OCI-LY1 (cell line): ENCODE measurements around the gene GNAO1.
A peak's percentile ranks its signal among the peaks of the same experiment; 100 is the strongest.

Source experiments
- EZH2 ChIP-seq: fragments of 200-600 bp; sonication (generic), shearing (Covaris generic); IDR thresholded peaks from 2 replicates; pipeline ENCODE4 v1.8.0; 2017; ENCODE audit warnings: borderline replicate concordance, mixed run types, mild to moderate bottlenecking, antibody characterized with exemption, low read length, moderate library complexity, mixed read lengths
- TF ChIP-seq, protein P1 (sequence below): fragments of 200-600 bp; sonication (generic), shearing (Covaris generic); IDR thresholded peaks from 2 replicates; pipeline ENCODE4 v1.5.1; 2017; ENCODE audit warnings: mild to moderate bottlenecking, antibody characterized with exemption, low read length, moderate library complexity, mixed read lengths

DNA sequence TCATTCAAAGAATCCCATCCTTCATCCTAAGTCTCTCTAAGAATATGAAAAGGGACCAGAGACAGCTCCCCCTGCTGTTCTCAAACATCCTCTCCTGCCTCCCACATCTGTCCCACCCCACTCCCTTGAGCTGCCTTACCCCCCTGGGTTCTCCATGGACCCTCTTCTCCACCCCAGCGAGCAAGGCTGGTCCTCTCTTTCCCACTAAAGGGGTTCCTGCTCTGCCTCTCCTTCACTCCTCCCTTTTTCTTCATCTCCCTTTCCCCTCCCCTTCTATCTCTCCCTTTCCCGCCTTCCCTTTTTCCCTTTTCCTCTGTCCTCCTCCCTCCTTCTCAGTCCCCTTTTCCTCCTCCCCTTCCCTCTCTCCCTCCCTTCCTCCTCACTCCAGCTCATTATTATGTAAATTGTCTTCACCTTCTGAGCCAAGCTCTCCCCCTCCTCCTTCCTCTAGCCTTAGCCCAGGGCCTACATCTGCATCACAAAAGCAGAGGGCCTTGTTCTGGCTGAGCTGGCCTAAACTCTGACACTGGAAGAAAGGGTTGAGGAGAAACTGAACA lies 90.0 kb downstream of the GNAO1 start:
- TF ChIP-seq, protein P1, sequence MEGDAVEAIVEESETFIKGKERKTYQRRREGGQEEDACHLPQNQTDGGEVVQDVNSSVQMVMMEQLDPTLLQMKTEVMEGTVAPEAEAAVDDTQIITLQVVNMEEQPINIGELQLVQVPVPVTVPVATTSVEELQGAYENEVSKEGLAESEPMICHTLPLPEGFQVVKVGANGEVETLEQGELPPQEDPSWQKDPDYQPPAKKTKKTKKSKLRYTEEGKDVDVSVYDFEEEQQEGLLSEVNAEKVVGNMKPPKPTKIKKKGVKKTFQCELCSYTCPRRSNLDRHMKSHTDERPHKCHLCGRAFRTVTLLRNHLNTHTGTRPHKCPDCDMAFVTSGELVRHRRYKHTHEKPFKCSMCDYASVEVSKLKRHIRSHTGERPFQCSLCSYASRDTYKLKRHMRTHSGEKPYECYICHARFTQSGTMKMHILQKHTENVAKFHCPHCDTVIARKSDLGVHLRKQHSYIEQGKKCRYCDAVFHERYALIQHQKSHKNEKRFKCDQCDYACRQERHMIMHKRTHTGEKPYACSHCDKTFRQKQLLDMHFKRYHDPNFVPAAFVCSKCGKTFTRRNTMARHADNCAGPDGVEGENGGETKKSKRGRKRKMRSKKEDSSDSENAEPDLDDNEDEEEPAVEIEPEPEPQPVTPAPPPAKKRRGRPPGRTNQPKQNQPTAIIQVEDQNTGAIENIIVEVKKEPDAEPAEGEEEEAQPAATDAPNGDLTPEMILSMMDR = peak; percentile 31; the same call in 1 of the 2 replicates
- TF ChIP-seq EZH2 = no peak
